ENCODE data around the gene LRRC23.
"Not testable (repeated sequence)": the region's sequence is repeated elsewhere in the genome, so short reads cannot be mapped to it uniquely, and the experiment has no call there.

LRRC23 gene

DNA sequence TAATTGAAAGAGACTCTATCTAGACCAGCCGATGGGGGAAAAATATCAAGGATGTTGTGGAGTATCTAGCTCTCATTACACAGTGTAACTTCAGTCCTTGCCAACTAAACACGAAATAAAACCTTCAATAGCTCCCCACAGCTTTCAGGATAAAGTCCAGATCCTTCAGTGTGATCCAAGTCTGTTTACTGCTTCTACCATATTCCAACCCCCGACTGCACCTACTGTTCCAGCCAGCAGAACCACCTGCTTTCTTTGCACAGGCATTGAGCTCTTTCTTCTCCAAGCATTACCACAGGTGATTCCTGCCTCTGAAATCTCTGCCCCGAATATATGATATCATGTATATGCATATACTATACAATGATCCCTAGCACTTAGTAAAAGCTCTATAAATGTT lies 2.2 kb upstream of the LRRC23 start:
- H3K27me3 ChIP-seq (replicated peaks): no peaks in the 10 kb centered on the region
- DNase-seq: no peak
- H3K36me3 ChIP-seq (replicated peaks): no peaks in the 10 kb centered on the region
- TF ChIP-seq, protein P1, sequence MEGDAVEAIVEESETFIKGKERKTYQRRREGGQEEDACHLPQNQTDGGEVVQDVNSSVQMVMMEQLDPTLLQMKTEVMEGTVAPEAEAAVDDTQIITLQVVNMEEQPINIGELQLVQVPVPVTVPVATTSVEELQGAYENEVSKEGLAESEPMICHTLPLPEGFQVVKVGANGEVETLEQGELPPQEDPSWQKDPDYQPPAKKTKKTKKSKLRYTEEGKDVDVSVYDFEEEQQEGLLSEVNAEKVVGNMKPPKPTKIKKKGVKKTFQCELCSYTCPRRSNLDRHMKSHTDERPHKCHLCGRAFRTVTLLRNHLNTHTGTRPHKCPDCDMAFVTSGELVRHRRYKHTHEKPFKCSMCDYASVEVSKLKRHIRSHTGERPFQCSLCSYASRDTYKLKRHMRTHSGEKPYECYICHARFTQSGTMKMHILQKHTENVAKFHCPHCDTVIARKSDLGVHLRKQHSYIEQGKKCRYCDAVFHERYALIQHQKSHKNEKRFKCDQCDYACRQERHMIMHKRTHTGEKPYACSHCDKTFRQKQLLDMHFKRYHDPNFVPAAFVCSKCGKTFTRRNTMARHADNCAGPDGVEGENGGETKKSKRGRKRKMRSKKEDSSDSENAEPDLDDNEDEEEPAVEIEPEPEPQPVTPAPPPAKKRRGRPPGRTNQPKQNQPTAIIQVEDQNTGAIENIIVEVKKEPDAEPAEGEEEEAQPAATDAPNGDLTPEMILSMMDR (IDR thresholded peaks at IDR 0.05; ENCODE audit: low read depth, low read length, missing control alignments): no peak
- H3K27ac ChIP-seq: no peak overlapping the region
- in situ Hi-C loops (cut with HindIII; ENCODE audit: low pct_ligation_motif_present, low sequenced_read_pairs): no loop called here
- no peak overlapping the region for H3K4me3 ChIP-seq (ENCODE audit: low read depth, low read length)

DNA sequence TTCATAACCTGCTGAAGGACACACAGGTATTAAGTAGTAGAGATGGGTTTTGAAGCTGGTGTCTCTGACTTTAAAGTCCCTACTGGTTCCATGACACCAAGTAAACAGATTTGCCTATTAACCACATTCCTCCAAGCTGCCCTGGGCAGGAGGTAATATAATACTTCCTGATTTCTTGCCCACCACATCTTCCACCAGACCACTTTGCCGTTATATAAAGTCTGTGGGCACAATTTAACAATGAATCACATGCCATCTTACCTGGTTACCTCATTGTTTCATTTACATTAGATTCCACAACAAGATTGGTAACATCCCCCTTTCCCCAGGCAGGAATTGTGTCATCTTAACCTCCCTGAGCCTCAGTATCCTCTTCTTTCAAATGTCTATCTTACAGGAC lies 900 bp upstream of the LRRC23 start:
- in situ Hi-C loops (cut with HindIII; ENCODE audit: low pct_ligation_motif_present, low sequenced_read_pairs): no loop called here
- no peak overlapping the region for H3K27ac ChIP-seq
- TF ChIP-seq, protein P1 (IDR thresholded peaks at IDR 0.05; ENCODE audit: low read depth, low read length, missing control alignments): no peak

DNA sequence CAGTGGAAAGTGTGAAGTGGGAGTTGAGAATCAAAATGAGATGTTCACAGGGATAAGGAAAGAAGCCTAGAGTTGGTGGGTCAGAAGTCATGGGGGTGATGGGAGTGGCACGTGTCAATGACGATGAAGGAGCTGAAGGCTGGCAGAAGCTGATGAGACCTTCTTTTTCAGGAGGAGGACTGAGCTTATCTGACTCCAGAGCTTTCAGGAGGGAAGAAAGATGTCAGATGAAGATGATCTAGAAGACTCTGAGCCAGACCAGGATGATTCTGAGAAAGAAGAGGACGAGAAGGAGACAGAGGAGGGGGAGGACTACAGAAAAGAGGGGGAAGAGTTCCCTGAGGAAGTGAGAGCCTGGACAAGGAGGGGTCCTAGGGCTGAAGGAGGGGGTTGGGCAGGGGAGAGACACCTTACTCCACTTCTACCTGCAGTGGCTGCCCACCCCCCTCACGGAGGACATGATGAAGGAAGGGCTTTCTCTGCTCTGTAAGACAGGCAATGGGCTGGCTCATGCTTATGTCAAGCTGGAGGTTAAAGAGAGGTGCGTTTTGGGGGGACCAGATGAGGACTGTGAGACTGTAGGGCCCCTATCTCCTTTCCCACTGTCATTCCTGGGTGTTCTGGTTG lies 905 bp downstream of the LRRC23 start:
- no peaks in the 10 kb centered on the region for H3K36me3 ChIP-seq (replicated peaks)
- TF ChIP-seq, protein P1 (IDR thresholded peaks at IDR 0.05; ENCODE audit: low read depth, low read length, missing control alignments): no peak
- no peak for DNase-seq
- no peak overlapping the region for H3K27ac ChIP-seq
- in situ Hi-C loops (cut with HindIII; ENCODE audit: low pct_ligation_motif_present, low sequenced_read_pairs): no loop called here
- no peaks in the 10 kb centered on the region for H3K27me3 ChIP-seq (replicated peaks)
- peak overlapping the region; percentile 84 for H3K4me3 ChIP-seq (ENCODE audit: low read depth, low read length)

More for the DNA sequence above, 900 bp upstream of the LRRC23 start:
- DNase-seq: no peak
- no peak overlapping the region for H3K4me3 ChIP-seq (ENCODE audit: low read depth, low read length)
- no peaks in the 10 kb centered on the region for H3K27me3 ChIP-seq (replicated peaks)
- no peaks in the 10 kb centered on the region for H3K36me3 ChIP-seq (replicated peaks)

DNA sequence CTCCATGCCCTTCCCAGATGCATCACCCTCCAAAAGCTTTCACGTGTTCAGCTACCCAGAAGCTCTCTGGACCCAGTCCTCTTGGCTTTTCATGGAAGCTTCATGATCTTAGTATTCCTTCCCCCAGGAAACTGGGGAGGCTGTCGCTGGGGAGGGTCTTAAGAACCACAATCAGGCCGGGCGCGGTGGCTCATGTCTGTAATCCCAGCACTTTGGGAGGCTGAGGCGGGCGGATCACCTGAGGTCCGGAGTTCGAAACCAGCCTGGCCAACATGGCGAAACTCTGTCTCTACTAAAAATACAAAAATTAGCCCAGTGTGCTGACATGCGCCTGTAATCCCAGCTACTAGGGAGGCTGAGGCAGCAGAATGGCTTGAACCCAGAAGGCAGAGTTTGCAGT lies 3.5 kb downstream of the LRRC23 start:
- DNase-seq; in situ Hi-C loops (cut with HindIII; ENCODE audit: low pct_ligation_motif_present, low sequenced_read_pairs); H3K4me3 ChIP-seq (ENCODE audit: low read depth, low read length); H3K27me3 ChIP-seq (replicated peaks); H3K36me3 ChIP-seq (replicated peaks); H3K27ac ChIP-seq: not testable (repeated sequence)

DNA sequence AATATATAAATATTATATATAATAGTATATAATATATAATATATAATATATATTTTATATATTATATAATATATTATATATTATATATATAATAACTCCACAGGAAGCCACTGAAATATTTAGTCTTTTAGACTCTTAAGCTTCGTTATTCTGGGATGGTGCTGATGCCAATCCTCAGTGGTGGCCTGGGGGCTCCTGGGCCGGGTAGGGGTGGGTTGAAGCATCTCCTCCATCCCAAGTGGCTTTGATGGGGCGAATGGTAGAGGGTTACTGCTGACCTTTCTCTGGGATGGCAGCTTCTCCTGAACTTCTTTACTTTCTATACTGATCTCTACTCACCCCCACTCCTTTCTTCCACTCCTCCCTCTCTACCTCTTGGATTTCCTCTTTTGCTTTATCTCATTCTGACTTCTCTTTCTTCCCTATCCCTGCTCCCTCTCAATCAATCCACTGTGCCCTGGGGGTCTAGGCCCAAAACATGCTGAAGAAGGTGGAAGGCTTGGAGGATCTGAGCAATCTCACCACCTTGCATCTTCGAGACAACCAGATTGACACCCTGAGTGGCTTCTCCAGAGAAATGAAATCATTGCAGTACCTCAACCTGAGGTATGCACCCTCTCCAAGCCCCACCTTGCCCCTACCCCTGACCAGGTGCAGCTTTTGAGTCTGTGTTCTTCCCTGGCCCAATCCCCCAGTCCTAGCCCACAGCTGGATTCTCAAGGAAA lies 5.0 kb downstream of the LRRC23 start:
- Histone ChIP-seq H3K27ac (no peak overlapping the region), H3K27me3 (replicated peaks) (no peaks in the 10 kb centered on the region), H3K36me3 (replicated peaks) (no peaks in the 10 kb centered on the region), H3K4me3 (ENCODE audit: low read depth, low read length) (no peak overlapping the region)
- no peak for DNase-seq
- TF ChIP-seq, protein P1 (IDR thresholded peaks at IDR 0.05; ENCODE audit: low read depth, low read length, missing control alignments): no peak
- in situ Hi-C loops (cut with HindIII; ENCODE audit: low pct_ligation_motif_present, low sequenced_read_pairs): no loop called here

DNA sequence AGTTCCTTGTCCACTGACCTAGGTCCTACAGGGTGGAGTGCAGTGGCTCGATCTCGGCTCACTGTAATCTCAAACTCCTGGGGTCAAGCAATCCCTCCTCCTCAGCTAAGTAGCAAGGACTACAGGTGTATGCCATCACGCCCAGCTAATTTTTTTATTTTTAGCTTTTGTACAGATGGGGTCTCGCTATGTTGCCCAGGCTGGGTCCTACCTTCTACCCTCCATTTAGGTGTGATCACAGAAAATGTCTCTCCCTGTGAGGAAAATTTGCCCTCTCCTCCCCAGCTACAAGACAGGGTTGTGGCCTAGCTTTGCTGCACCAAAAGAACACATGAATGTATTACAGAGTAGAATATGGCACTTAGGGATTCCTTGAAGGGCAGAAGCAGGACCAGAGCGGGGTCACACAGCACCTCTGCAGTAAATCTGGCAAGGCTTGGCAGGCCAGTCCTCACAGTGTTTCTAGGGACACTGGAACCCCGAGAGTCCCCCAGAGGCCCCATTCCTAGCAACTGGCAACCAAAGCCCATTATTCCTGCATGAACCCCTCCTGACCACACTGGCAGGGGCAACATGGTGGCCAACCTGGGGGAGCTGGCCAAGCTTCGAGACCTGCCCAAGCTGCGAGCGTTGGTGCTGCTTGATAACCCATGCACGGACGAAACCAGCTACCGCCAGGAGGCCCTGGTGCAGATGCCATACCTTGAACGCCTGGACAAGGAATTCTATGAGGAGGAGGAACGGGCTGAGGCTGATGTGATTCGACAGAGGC lies 7.7 kb downstream of the LRRC23 start:
- Histone ChIP-seq H3K4me3 (ENCODE audit: low read depth, low read length) (no peak overlapping the region), H3K27ac (no peak overlapping the region), H3K36me3 (replicated peaks) (no peaks in the 10 kb centered on the region), H3K27me3 (replicated peaks) (no peaks in the 10 kb centered on the region)
- TF ChIP-seq, protein P1 (IDR thresholded peaks at IDR 0.05; ENCODE audit: low read depth, low read length, missing control alignments): no peak
- DNase-seq: no peak
- in situ Hi-C loops (cut with HindIII; ENCODE audit: low pct_ligation_motif_present, low sequenced_read_pairs): no loop called here

Data from brain microvascular endothelial cell (primary cell).